ENCODE measurements around the gene SYT9. TPM values are rescaled to one million over a fixed set of nuclear protein-coding genes. Genes with fewer than 3 reads are reported as not detected.

Gene SYT9
- total RNA-seq, 2 donors from 2014 or later: 0.05 to 0.07 TPM

- Histone ChIP-seq H3K36me3 (no peaks in the 10 kb centered on the region), H3K9me3 (no peaks in the 10 kb centered on the region), H3K27ac (no peak overlapping the region), H3K9ac (ENCODE audit: low read depth in 2 of 2, low read length in 2 of 2) (no peak overlapping the region), H3K4me3 (no peak overlapping the region), H3K27me3 (no peaks in the 10 kb centered on the region), H3K4me1 (no peaks in the 10 kb centered on the region)
- no peak for DNase-seq
- TF ChIP-seq CTCF (IDR thresholded peaks at IDR 0.05): no peak
- intact Hi-C loops (cut with DNase I): no loop called here
Observed at GRCh38 chr11:7471071-7471470, 219.4 kb downstream of the SYT9 start.

- intact Hi-C loops (cut with DNase I): no loop called here
- no peak overlapping the region for H3K27ac ChIP-seq
- H3K4me3 ChIP-seq: no peak overlapping the region
- H3K9me3 ChIP-seq: no peaks in the 10 kb centered on the region
- TF ChIP-seq CTCF (IDR thresholded peaks at IDR 0.05): no peak
- no peaks in the 10 kb centered on the region for H3K4me1 ChIP-seq
- H3K9ac ChIP-seq (ENCODE audit: low read depth in 2 of 2, low read length in 2 of 2): no peak overlapping the region
- no peaks in the 10 kb centered on the region for H3K36me3 ChIP-seq
- no peak for DNase-seq
- no peaks in the 10 kb centered on the region for H3K27me3 ChIP-seq
Observed at GRCh38 chr11:7473717-7474116, 222.0 kb downstream of the SYT9 start.

GRCh38 chr11:7480113-7480512 lies 228.4 kb downstream of the SYT9 start:
- no peaks in the 10 kb centered on the region for H3K36me3 ChIP-seq
- no peaks in the 10 kb centered on the region for H3K9me3 ChIP-seq
- H3K27ac ChIP-seq: no peak overlapping the region
- intact Hi-C loops (cut with DNase I): no loop called here
- no peak for DNase-seq
- H3K9ac ChIP-seq (ENCODE audit: low read depth in 2 of 2, low read length in 2 of 2): no peak overlapping the region
- no peak overlapping the region for H3K4me3 ChIP-seq
- H3K27me3 ChIP-seq: no peaks in the 10 kb centered on the region
- H3K4me1 ChIP-seq: no peaks in the 10 kb centered on the region
- TF ChIP-seq CTCF (IDR thresholded peaks at IDR 0.05): no peak

DNA sequence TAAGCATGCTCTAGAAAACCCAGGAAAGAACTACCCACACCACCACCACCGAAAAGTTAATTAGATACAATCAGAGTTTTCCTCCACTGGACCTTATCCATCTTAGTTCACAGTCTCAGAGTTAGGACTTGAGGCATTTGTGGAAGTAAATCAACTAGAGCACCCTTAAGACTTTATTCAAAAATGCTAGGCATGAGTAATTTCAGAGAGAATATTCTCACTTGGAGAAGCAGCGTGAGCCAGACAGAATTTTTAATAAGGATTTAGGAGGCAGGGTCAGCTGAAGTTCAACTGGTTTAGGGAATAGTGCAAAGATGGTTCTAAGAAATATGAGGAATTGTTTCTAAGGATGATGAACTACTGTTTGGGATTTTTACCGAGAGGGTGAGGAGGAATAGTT lies 232.4 kb downstream of the SYT9 start:
- H3K9ac ChIP-seq (ENCODE audit: low read depth in 2 of 2, low read length in 2 of 2): no peak overlapping the region
- no peak overlapping the region for H3K4me3 ChIP-seq
- intact Hi-C loops (cut with DNase I): no loop called here
- no peak for DNase-seq
- H3K4me1 ChIP-seq: no peaks in the 10 kb centered on the region
- no peaks in the 10 kb centered on the region for H3K36me3 ChIP-seq
- no peak for TF ChIP-seq CTCF (IDR thresholded peaks at IDR 0.05)
- H3K27ac ChIP-seq: no peak overlapping the region
- no peaks in the 10 kb centered on the region for H3K27me3 ChIP-seq
- no peaks in the 10 kb centered on the region for H3K9me3 ChIP-seq

DNA sequence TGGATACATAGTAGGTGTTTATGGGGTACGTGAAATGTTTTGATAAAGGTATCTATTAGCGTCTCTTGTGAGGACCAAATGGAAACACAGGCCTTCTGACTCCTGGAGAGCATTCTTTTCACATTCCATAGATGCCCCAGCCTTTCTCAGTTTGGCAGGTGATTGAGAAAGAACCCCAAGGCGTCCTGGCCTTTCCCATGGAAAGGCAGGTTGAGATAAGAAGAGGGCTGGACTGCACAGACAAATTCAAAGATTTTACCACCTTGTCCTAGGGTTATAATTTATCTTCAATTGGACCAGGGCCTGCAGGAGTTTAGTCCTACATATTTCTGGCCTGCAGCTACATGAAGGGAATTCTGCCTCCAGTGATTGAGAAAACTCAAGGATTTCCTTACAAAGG lies 232.9 kb downstream of the SYT9 start:
- DNase-seq: no peak
- Histone ChIP-seq H3K4me1 (no peaks in the 10 kb centered on the region), H3K27me3 (no peaks in the 10 kb centered on the region), H3K9ac (ENCODE audit: low read depth in 2 of 2, low read length in 2 of 2) (no peak overlapping the region), H3K9me3 (no peaks in the 10 kb centered on the region), H3K4me3 (no peak overlapping the region), H3K36me3 (no peaks in the 10 kb centered on the region), H3K27ac (no peak overlapping the region)
- intact Hi-C loops (cut with DNase I): no loop called here
- no peak for TF ChIP-seq CTCF (IDR thresholded peaks at IDR 0.05)

All from colonic mucosa (tissue), 4 donors.